Ramos (cell line): ENCODE data around the gene NRTN.

ENCODE experiments used
- in situ Hi-C: fragments of 300-500 bp; cut with MboI; formaldehyde crosslinking; loops from one replicate; pipeline ENCODE4 v1.14.3; 2022; ENCODE audit warnings: low sequenced_read_pairs; ENCODE audit not compliant: unreplicated experiment

The NRTN gene

DNA sequence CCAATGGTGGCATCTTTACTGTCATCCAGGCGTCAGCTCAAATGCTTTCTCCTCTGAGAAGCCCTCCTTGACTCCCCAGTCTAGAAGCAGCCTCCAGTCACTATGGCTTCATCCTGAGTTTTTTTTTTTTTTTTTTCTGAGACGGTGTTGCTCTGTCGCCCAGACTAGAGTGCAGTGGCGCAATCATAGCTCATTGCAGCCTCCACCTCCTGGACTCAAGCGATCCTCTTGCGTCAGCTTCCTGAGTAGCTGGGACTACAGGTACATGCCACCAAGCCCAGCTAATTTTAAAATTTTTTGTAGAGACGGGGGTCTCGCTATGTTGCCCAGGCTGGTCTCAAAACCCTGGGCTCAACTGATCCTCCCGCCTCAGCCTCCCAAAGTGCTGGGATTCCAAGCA lies 4.2 kb downstream of the NRTN start:
- in situ Hi-C loops: no loop called here

DNA sequence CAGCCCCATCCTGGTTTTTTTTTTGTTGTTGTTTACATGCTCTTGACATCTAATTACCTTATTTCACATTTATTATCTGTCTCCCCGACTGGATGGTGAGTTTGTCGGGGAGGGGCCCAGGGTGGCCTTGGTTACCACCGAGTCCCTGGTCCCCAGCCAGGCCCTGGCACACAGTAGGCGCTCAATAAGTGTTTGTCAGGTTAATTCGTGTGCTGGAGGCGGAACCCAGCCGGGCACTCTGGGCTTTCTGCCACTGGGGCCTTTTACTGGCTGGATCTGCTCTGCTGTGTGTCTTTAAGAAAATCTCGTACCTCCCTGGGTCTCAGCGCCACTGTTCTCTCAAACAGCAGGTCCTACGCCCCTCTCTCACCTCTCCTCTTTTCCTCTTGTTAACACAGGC lies 4.6 kb downstream of the NRTN start:
- in situ Hi-C loops: no loop called here

DNA sequence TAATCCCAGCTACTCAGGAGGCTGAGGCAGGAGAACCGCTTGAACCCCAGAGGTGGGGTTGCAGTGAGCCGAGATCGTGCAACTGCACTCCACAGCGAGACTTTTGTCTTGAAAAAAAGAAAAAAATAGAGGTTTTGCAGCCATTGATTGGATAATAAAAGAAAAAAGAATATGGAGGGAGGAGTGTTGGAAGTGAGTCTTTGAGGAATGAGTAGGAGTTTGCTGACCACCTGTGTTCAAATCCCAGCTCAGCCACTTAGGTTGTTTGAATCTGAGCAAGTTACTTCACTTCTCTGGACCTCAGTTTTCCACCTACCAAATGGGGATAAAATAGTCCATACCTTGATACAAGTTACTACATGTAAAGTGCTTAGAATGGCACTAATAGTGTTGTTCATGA lies 6.2 kb downstream of the NRTN start:
- in situ Hi-C loops: no loop called here

DNA sequence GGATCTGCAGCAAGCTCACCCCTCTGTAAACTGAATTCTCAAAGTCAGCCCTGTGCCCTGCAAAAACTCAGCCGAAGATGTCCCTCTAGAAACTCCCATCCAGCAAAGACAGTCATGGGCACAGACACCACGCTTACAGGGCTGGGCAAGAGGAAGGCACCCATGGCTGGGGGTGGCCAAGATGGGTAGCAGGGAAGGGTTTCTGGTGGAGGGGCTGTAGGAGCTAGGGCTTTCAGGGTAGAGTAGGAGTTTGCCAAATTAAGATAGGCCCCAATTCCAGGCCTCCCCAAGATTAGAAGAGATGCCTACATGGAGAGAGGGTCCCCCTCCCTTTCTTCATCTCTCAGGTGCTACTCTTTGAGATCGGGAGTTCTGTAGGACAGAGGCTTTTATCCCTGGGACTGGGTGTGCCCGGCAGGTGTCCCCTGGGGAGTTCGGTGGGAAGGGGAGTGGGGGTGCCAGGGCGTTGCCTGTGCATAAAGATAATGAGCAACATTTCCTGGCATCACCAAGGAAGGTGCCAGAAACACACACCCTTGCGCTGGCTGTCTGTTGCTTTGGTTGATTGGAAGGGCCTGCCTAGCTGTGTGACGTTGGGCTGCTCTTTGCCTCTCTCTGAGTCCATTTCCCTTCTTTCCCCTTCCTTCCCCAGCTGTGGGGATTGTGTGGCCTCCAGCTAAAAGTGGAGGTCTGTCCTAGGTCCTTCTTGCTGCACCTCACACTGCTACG lies 9.4 kb downstream of the NRTN start:
- in situ Hi-C loops: no loop called here

DNA sequence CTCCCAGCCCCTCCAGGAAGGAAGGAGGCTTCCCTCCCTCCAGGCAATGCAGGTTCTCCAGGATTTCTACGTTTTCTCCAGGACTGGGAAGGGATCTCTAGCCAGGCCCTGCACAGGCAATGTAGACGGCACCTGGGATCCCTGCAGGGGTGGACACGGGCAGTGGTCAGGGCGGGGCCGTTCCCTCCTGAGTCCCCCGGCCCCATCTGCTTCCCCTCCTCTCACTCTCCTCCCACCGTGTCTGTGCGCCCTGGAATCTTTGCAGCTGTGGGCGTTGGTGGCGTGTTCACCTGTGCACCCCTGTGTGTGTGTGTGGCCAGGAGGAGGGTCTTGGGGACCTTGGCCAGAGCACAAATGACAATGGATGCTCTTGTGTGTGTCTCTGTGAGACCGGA lies 10.0 kb downstream of the NRTN start:
- in situ Hi-C loops: no loop called here

DNA sequence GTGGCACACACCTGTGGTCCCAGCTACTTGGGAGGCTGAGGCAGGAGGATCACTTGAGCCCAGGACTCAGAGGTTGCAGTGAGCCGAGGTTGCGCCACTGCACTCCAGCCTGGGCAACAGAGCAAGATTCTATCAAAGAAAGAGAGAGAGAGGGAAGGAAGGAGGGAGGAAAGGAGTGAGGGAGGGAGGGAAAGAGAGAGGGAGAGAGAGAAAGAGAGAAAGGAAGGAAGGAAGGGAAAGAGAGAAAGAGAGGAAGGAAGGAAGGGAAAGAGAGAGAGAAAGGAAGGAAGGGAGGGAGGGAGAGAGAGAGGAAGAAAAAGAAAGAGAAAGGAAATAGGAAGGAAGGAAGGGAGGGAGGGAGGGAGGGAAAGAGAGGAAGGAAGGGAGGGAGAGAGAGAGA lies 12.4 kb downstream of the NRTN start:
- in situ Hi-C loops: no loop called here

DNA sequence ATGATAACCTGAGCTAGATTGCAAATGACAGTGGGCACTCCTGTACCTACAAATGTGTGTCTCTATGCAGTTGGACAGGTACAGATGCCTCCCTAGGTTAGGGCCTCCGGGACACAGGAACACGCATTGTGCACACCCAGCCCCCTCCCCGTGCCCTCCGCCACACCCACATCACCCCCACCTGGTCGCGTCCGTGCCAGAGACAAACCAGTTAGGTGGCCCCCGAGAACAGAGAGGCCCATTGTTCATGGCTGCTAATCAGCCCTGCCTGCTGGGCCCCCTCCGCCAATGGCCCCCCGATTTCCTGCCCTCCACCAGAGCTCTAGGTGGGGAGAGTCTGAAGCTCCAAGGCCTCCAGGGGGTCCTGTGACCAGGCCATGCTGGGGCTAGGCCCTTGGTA lies 13.7 kb downstream of the NRTN start:
- in situ Hi-C loops: no loop called here

DNA sequence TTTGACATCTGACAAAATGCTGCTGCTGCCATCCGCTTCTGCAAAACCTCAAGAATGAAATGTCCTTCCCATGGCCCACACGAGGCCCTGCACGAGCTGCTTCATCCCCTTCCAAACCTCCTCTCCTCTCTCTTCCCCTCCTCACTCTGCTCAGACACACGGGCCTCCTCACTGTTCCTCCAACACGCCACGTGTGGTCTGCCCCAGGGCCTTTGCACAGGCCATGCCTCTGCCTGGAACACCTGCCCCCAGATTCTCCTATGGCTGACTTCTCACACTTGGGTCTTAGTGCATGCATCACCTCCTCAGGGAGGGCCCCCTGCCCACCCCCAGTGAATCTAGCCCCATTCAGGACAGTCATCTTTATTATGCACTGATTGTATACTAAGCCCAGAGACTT lies 15.9 kb downstream of the NRTN start:
- in situ Hi-C loops: no loop called here

DNA sequence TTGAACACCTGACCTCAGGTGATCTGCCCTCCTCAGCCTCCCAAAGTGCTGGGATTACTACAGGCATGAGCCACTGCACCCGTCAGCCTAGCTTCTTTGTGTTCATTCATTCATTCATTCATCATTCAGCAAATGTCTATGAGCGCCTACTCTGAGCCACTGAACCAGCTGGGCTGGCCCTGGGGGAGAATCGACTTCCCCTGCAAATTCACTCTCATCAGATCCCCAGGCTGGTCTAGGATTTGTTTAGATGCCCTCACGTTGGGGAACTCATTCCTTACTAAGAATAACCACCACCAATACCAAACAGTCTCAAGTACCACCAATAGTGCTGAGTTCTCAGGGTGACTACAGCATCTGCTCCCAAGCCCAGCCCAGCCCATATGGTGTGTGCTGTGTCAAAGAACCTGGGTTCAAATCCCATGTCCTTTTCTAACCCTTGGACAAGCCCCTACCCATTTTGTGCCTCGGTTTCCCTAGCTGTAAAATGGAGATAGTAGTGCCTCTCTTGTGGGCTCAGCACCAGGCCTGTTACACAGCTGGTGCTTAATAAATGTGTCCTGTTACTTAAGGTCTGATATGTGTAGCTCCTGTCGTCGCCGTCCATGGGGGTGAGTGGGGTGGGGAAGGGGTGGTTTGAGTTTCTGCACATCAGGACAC lies 16.8 kb downstream of the NRTN start:
- in situ Hi-C loops: no loop called here

DNA sequence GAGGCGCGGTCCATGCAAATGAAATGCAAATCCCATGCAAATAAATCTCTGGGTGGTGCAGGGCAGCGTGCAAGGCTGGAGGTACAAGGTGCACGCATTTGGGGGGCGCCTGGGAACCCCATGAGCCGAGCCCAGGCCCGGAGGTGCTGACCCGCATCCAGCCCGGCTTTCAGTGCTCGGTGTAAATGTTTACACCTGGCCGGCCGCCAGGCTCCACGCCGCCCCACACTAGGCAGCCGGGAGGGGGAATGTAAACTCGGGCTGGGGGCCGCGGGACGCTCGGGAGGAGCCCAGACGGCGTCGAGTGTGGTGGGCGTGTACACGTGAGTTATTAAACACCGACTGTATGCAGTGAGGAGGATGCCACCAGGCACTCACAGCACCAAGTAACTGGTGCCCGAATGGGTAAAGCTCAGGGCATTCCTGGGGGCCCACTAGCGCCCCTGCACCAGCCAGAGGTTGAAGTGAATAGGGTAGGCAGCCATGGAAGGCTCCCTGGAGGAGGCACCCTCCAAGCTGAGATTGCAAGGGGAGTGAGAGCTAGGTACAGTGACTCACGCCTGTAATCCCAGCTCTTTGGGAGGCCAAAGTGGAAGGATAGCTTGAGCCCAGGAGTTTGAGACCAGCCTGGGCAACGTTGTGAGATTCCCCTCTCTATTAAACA lies 17.4 kb downstream of the NRTN start:
- in situ Hi-C loops: no loop called here

DNA sequence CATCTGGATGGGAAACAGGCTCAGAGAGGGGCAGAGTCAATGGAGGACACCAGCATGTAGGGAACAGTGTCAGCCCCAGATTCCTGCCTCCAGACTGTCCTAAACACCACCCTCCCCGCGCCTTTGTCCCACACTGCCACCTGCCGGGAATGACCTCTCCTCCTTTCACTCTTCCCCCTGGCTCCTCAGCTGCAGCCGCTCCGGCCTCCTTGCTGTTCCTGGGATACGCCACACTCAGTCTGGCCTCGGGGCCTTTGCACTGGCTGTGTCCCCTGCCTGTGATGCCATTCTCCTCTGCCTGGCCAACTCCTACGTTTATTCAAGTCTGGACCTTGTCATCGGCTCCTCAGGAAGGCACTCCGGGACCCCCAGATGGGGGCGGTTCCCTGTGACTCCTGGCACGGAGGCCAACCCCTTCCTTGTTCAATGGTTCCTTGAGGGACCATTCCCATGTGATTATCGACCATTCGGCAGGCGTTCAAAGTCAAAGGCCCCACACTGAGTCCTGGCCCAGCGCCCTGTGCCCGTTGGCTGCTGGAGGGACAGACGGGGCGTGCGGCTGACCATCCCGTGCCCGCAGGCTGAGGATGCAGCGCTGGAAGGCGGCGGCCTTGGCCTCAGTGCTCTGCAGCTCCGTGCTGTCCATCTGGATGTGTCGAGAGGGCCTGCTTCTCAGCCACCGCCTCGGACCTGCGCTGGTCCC lies 18.9 kb downstream of the NRTN start:
- in situ Hi-C loops: no loop called here

DNA sequence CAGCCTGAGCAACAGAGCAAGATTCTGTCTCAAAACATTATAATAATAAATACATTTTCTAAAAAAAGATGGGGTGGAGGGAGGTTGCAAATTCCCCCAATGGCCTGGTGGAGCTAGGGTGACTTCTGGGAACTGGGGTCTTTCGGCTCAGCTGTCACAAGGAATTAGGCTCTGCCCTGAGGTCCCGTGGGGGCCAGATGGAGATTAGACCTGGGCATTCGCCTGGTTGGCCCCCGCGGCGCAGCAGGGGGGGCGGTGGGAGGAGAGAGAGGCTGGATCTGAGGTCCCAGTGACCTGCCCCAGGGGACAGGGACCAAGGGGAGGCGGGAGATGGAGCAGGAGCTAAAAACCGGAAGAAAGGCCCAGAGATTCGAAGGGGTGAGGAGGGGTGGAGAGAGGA lies 19.9 kb downstream of the NRTN start:
- in situ Hi-C loops: no loop called here

DNA sequence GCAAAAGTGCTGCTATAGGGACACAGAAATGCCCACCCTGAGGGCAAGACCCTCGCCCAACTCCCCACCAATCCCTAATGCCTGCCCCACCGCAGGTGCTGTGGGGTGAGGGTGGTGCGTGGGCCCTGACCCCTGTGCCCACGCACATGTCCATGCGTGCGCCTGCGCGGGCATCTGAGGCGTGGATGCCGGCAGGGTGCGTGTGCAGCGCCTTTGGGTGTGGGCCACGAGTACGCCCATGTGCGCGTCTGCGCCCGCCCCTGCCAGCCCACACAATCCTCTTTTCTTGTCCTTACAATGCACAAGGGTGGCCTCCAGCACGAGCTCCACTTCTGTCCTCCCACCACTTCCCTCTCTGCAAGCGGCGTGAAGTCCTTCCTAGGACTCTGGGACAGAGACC lies 20.3 kb downstream of the NRTN start:
- in situ Hi-C loops: no loop called here

DNA sequence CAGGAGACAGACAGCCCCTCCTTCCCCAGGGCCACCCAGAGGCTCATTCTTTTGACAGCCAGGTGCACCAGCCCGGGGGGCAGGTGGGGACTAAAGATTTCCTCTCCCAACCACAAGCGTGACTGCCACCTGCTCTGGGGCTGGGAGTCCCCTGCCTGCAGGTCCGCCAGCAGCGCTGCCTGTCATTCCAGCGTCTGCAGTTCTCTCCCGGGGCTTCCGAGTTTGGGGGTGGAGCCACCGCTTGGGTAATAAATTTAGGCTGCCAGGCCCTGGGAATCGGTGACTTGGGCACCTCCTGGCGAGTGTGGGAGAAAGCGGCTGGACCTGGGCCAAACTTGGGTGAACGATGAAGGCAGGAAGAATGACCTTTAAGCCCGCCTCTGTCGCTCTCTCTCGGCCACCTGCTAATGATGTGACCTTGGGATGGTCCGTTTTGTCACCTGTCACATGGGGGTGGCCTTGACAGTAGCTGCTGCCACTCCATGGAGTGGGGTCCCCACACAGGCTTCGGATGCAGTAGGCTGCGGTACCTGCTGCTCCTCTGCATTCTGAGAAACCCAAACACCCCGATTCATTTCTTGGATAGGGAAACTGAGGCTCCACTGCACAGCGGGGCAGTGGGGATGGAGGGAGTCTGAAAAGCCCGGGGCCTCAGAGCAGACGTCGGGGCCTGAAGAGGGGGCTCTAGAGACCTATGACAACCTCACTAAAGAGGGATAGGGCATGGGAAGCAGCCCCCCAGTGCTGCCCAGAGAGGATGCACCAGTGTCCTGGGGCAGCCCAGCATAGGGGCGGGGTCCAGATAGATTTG lies 21.9 kb downstream of the NRTN start:
- in situ Hi-C loops: no loop called here

DNA sequence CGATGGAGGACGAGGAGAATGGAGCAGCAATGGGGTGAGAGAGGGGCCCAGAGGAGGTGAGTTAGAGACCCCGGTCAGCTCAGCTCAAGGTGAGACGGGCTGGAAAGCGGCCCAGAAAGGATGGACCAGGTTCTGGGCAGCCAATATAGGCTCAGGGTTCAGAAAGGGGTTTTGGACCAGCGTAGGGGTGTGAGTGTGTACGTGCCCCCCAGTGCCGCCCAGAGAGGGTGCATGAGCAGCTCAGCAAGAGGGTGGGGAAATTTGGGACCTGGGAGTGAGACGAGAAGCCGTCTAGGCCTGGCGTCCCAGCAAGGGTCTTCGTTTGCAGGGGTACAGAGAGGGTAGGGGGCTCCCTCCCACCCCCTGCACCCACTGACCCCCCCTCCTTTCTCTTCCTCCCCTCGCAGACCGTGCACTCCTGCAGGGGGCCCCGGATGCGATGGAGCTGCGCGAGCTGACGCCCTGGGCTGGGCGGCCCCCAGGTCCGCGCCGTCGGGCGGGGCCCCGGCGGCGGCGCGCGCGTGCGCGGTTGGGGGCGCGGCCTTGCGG lies 22.5 kb downstream of the NRTN start:
- in situ Hi-C loops: no loop called here

DNA sequence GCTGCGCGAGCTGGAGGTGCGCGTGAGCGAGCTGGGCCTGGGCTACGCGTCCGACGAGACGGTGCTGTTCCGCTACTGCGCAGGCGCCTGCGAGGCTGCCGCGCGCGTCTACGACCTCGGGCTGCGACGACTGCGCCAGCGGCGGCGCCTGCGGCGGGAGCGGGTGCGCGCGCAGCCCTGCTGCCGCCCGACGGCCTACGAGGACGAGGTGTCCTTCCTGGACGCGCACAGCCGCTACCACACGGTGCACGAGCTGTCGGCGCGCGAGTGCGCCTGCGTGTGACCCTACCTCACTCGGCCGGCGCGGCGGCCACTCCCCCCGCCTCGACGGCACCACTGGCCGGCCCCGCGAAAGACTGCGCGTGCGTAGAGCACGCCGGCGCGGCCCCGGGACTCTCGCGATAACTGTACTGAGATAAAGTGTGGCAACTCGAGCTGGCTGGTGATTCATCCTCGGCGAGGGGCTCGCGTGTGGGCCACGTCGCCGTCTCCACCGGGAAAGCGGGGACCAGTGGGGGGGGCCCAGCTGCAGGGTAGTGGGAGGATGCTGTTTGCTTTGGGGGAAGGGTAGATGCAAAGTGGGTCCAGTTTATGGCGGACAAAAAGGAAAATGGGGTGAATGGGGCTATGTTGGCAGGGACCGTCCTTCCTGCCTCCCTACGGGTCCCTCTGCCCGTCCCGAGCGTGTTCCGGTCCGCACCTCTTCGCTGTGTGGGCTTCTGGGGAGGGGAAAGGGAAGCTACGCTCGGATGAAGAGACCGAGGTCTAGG lies 23.2 kb downstream of the NRTN start:
- in situ Hi-C loops: no loop called here

DNA sequence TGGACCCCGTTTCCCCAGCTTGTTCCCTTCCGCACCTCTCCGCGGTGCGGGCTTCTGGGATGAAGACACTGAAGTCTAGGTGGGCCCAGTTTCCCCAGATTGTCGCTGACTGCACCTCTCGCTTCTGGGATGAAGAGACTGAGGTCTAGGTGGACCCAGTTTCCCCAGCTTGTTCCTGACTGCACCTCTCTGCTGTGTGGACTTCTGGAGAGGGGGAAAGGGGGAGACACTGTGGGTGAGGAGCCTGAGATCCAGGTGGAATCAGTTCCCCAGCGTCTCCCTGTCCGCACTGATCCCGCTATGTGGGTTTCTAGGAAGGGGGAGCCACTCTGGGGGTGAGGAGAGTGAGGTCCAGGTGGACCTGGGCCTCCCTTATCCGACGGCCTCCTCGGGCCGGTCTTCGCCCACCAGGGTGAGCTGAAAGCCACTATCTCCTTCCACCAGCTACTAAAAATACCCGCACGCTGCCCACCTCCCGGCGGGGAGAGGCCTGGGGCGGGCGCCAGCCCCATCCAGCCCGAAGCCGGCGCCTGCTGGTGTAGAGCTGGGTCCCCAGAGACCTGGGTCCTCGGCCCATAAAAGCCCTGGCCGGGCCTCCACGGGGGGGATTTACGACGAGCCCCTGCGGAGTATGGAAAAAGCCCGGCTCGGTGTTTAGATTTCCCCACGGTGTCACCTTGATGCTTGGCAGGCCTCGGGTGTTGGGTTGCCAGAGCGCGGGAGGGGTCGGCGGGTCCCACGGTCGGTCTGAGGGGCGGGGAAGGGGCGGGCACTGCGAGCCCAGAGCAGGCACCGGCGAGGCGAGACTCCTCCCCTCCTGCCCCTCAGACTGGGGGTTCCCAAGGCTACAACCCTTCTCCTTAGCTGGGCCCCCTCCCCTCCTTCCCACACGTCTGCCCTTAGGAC lies 24.0 kb downstream of the NRTN start:
- in situ Hi-C loops: no loop called here

DNA sequence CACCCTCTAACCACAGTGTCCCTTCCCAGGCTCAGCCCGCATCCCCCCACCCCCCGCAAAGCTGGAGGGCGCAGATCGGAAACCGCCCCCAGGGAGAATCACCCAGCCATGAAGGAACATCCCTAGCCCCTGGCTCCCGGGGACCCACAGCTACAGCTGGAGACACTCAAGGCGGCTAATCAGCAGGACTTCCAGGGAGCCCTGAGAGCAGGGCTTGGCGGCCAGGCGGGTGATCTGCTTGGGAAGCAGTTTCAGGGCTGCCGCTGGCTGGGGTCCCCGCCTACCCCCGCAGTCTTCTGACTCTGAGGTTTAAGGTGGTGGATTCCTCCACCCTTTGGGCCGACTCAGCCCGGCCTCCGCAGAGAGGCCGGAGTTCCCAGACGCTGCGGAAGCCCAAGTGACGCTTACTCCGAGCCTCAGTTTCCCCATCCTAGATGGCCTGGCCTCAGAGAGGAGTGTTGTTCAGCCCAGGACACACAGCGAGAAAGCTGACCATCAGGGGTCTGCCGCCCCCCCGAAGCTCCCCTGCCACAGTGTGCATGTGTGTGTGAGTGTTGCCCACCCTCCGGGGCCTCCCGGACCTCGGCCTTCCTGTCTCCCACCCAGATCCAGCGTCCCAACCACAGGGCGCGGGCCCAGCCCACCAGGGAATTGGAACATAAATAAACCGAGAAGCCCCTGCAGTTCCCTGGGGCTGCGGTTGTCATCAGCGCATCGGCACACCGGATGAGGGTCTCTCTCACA lies 24.9 kb downstream of the NRTN start:
- in situ Hi-C loops: no loop called here
